Fibroblast of skin of right quadriceps (primary cell): Measurements from ENCODE around the gene RMND1.
"Not testable (repeated sequence)": the region's sequence is repeated elsewhere in the genome, so short reads cannot be mapped to it uniquely, and the experiment has no call there.

Experiments
- DNase-seq: peaks from one replicate; pipeline ENCODE4 v3.0.0-alpha.2; 2013

The RMND1 gene

DNA sequence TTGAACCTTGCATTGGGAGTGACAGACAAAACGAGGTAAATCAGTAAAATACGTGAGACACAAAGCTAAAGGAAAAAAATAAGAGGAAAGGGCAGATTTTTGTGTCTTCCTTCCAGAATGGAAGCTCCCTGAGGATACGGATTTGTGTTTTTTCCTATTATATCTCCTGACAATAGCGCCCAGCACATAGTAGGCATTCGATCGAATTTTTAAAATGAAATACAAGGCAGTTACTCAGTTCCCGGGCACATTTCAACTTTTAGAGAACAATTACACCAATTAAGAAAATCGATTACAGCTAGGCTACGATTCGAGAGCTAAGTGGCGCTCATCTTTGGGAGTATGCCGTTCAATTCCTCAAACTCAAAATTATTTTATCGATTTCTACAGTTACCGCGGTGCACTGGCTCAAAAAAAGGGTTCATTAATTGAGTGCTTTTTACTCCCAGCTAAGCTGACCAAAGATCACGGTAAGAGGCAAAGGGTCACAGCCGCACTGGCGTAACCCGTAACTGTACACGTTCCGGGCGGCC is 443 bp downstream of the RMND1 start:
- DNase-seq: no peak

GRCh38 chr6:151450928-151451327 is 998 bp downstream of the RMND1 start:
- not testable (repeated sequence) for DNase-seq

DNA sequence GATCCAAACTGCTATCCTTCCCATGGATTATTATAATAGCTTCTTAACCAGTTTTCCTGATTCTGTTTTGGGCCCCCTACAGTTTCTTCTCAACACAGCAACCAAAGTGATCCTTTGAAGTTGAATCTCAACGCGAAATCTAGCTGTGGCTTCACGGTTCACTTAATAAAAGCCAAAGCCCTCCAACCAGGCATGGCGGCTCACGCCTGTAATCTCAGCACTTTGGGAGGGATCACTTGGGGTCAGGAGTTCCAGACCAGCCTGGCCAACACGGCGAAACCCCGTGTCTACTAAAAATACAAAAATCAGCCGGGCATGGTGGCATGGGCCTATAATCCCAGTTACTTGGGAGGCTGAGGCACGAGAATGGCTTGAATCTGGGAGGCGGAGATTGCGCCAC is 3.3 kb downstream of the RMND1 start:
- DNase-seq: no peak

GRCh38 chr6:151447237-151447636 is 4.7 kb downstream of the RMND1 start:
- no peak for DNase-seq

DNA sequence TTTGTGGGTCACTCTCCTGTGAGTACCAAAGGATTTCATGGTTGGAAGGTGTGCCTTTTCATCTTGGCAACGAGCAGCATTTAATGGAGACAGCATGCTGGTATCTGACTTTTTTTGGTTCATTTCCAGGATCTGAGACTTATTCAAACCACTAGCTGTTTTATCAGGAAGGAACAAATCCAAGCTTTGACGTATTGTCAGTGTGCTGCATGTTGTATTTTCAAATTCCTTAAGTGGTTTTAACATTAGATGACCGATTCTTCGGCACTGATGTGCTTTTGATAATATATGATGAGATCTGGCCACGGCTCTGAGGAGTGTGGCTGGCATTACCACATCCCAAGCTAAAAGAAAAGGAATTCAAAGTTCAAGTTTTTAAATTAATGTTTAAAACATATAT is 6.4 kb downstream of the RMND1 start:
- DNase-seq: peak; percentile 76

- DNase-seq: no peak
Measured at GRCh38 chr6:151443911-151444621, 7.9 kb downstream of the RMND1 start.

DNA sequence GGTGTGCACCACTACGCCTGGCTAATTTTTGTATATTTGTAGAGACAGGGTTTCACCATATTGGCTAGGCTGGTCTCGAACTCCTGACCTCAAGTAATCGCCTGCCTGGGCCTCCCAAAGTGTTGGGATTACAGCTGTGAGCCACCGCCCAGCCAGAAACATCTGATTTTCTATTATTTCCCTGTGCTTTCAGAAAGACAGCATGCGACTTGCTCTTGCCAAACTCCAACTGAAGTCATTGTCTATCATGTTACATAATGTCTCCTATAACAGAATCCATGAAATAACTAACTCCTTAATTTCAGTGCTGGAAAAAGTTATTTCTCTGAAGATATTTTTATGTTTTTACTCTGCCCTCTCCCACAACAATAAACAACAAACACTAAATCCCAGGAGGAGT is 8.5 kb downstream of the RMND1 start:
- DNase-seq: no peak

DNA sequence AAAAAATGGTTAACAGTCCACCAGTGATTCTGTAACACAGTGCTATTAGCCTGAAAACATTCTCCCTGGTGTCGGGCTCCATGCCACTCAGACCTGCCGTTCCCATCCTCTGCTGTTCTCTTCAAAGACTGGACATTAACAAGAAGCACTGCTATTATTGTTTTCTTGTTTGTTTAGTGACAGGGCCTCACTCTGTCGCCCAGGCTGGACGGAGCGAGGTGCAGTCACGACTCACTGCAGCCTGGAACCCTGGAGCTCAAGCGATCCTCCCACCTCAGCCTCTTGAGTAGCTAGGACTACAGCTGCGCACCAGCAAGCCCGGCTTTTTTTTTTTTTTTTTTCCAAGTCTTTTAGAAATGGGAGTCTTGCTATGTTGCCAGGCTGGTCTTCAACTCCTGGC is 9.6 kb downstream of the RMND1 start:
- DNase-seq: no peak

DNA sequence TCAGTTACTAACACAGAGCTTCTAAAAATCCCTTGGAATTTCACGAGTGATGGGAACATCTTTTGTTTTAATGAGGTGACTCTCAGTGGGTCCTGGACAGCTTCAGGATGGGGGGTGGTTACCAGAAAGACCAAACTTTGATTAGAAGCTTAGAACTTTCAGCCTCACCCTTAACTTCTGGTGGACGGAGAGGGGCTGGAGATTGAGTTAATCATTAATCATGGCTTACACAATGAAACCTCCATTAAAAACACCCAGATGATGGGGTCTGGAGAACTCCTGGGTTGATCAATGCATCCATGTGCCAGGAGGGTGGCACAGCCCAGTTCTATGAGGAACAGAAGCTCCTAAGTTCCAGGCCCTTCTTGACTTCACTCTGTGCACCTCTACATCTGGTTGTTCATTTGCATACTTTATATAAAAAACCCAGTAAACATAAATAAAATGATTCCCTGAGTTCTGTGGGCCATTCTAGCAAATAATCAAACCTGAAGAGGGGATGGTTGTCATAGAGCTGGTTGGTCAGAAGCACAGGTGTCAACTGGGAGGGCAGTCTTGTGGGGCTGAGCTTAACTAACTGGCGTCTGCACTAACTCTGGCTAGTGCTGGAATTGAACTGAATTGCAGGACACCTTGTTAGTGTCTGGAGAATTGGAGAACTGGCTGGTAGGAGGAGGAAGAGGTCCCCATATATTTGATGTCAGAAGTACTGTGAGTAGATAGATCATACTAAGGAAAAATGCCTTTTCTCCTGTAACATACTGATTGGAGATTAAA is 10.3 kb downstream of the RMND1 start:
- no peak for DNase-seq

- DNase-seq: peak; percentile 30
Measured at GRCh38 chr6:151440930-151441329, 11.0 kb downstream of the RMND1 start.

DNA sequence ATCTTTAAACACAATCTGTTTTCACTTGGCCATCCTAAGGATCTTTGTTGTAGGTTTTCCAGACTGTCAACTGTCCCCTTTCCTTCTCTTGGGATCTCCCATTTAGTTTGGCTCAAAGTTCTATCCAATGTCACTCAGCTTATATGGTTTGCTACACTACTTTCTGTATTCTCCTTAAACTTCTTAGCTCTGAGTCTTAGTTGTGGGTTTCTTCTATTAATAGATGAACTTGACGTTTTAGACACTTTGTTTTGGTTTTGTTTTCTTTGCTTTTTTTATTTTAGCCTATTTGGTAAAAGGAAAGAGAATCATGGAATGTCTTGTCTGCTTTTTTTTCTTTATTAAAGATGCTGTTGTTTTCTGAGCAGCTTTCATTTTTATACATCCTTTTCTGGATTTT is 11.4 kb downstream of the RMND1 start:
- no peak for DNase-seq

DNA sequence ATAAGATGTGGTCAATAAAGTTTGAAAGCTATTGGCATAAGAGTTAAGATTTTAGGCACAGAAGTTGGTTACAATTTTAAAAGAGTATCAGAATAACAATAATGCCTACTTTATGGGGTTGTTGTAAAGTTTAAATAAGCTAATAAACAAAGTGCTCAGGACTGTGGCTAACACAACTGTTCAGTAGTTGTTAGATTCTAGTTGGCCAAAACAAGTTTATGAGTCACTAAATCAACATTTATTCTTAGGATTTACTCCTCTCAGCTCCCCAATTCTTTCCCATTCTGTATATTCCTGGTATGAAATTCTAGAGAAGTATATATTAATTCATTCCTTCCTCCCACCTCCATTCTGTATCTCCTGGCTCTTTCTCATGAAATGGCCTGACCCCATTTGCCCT is 14.5 kb downstream of the RMND1 start:
- no peak for DNase-seq

- peak; percentile 94 for DNase-seq
Measured at GRCh38 chr6:151436802-151437201, 15.1 kb downstream of the RMND1 start.

DNA sequence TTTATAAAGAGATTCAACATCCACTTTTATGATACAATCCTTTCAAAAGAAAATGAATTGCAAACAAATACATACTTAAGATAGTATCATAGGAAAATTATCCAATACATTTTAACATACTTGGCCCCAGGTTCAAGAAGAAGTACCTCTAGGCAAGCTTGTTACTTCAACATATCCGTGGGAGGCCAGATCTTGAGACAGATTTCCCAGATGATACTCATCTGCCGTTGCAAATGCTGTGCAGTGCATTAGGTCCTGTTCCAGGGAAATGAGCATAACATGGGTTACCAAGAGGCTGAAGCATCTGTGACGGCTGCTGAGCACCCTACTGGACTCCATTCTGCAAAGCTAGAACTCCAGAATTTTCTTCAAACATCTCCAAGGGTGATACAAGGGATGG is 15.6 kb downstream of the RMND1 start:
- no peak for DNase-seq

DNA sequence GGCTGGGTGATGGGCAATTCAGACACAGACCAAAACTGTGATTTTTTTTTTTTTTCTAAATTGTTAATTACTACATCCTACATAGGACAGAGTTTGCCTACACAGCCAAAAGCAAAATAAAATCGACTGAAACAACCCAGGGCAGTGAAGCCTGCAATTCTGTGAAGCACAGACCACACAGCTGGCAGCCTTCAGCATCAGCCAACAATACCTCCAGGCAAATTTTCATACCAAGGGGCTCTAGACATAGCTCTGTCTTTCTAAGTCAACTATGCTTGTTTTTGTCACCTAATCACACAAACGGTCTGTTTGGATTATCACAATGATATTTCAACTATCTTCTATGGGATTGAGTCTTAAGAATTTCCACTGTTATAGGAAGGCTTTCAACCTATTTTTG is 17.6 kb downstream of the RMND1 start:
- DNase-seq: no peak

GRCh38 chr6:151432651-151433050 is 19.3 kb downstream of the RMND1 start:
- no peak for DNase-seq

- DNase-seq: no peak
Measured at GRCh38 chr6:151431337-151431736, 20.6 kb downstream of the RMND1 start.

DNA sequence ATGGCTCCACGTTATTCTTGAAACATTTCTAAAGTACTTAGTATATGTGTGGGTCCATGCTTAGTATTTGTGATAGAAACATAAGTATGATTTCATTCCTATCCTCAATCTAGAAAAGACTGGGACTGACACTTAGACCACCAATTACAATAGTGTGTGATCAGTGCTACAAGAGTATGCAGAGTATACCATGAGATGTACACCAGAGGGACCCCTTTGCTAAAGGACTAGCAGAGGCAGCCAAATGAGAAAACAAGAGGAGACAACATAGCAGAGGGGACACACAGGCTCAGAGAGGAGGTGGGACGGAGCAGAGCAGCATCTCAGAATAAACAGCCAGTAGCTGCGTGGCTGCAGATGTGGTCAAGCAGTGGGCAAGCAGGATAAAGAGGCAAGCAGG is 21.0 kb downstream of the RMND1 start:
- no peak for DNase-seq

GRCh38 chr6:151428093-151428735 is 23.7 kb downstream of the RMND1 start:
- no peak for DNase-seq

DNA sequence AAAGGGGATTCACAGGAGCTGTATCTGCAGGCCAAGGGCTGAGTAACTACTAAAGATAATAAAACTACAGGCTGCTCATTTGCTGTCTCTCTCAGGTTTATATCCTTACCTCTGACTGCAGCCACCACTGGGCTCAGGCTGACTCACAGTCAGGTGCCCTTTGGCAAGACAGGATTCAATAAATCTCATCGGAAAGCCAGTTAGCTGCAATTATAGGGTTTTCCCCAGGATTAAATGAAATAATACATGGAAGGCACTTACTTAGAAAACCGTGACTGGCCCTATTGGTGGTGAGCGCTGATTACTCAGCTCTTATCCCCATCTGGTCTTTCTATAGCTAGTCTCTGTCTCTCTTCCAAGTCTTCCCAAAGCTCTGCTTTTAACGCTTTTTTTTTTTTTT is 26.4 kb downstream of the RMND1 start:
- no peak for DNase-seq

- DNase-seq: no peak
Measured at GRCh38 chr6:151422981-151423380, 28.9 kb downstream of the RMND1 start.

DNA sequence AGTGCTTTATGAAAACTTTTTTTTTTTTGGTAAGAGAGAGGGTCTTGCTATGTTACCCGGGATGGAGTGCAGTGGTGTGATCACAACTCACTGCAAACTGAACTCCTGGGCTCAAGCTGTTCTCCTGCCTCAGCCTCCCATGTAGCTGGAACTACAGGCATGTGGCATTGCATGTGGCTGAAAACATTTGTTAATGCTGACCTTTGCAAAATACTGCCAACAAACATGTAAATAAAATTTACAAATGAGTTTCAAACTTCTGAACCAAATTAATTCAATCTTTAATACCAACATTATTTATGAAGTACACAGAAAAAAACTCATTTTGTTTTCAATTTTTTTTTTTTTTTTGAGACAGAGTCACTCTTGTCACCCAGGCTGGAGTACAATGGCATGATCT is 34.4 kb downstream of the RMND1 start:
- DNase-seq: no peak

GRCh38 chr6:151414641-151415260 is 37.2 kb downstream of the RMND1 start:
- DNase-seq: no peak
